Measurements from ENCODE around the gene ZBTB12.
"Not testable (repeated sequence)": the region's sequence is repeated elsewhere in the genome, so short reads cannot be mapped to it uniquely, and the experiment has no call there.

ZBTB12 gene

GRCh38 chr6:31874836-31875572 is 26.9 kb downstream of the ZBTB12 start:
- DNase-seq = no peak

- DNase-seq = no peak
Measured at GRCh38 chr6:31874084-31874670, 27.7 kb downstream of the ZBTB12 start.

- no peak for DNase-seq
Measured at GRCh38 chr6:31871046-31871659, 30.7 kb downstream of the ZBTB12 start.

- DNase-seq = no peak
Measured at GRCh38 chr6:31870385-31870921, 31.4 kb downstream of the ZBTB12 start.

GRCh38 chr6:31869343-31869742 is 32.5 kb downstream of the ZBTB12 start:
- DNase-seq = no peak

GRCh38 chr6:31868658-31868971 is 33.3 kb downstream of the ZBTB12 start:
- DNase-seq = not testable (repeated sequence)

GRCh38 chr6:31865205-31866118 is 36.4 kb downstream of the ZBTB12 start:
- DNase-seq = no peak

GRCh38 chr6:31864818-31865204 is 37.1 kb downstream of the ZBTB12 start:
- no peak for DNase-seq

- not testable (repeated sequence) for DNase-seq
Measured at GRCh38 chr6:31864123-31864562, 37.7 kb downstream of the ZBTB12 start.

GRCh38 chr6:31862344-31863235 is 39.3 kb downstream of the ZBTB12 start, which contains the start of gene NEU1:
NEU1 (minus strand) TSS chr6:31862821; CDS start chr6:31862776, 45 bp downstream.
- peak; percentile 100 for DNase-seq

- DNase-seq = no peak
Measured at GRCh38 chr6:31861919-31862343, 40.0 kb downstream of the ZBTB12 start.

- no peak for DNase-seq
Measured at GRCh38 chr6:31861150-31861549, 40.7 kb downstream of the ZBTB12 start.

- DNase-seq = no peak
Measured at GRCh38 chr6:31860349-31860748, 41.5 kb downstream of the ZBTB12 start.

- DNase-seq = no peak
Measured at GRCh38 chr6:31859923-31860322, 42.0 kb downstream of the ZBTB12 start.

- DNase-seq = no peak
Measured at GRCh38 chr6:31858707-31859106, 43.2 kb downstream of the ZBTB12 start.

GRCh38 chr6:31857774-31858173 is 44.1 kb downstream of the ZBTB12 start:
- not testable (repeated sequence) for DNase-seq

GRCh38 chr6:31851980-31852718 is 49.7 kb downstream of the ZBTB12 start:
- not testable (repeated sequence) for DNase-seq

- no peak for DNase-seq
Measured at GRCh38 chr6:31851485-31851832, 50.4 kb downstream of the ZBTB12 start.

- DNase-seq = no peak
Measured at GRCh38 chr6:31850765-31851484, 51.0 kb downstream of the ZBTB12 start.

Measured in CD4-positive, alpha-beta T cell treated with Interferon gamma for 1 hour (primary cell).